G401.6 (cell line): ENCODE results near the gene CDH20.
"Not testable (repeated sequence)": the region's sequence is repeated elsewhere in the genome, so short reads cannot be mapped to it uniquely, and the experiment has no call there.

Experiments used
- FAIRE-seq: peaks from 2 replicates; lab custom pipeline; 2012; peaks lifted over from hg19 to GRCh38; lab: Jason Lieb, UNC

Gene CDH20

DNA sequence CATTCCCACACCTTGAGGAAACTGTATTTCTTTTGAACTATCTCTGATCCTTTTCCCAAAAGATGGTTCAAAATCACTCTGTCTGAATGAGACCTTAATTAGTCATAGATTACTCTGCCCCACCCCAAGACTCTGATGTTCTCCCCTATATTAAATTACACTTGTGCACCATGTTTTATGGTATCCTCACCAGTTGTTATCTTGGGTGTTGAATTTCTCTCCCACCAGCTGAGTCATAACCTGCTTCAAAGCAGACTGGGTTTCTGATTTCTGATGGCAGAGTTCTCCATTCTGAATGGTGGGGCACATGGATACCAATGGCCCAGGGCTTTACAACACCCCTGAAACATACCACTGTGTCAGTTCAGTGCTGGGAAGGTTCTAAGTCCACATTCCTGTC lies 15.0 kb downstream of the CDH20 start:
- no peak for FAIRE-seq

DNA sequence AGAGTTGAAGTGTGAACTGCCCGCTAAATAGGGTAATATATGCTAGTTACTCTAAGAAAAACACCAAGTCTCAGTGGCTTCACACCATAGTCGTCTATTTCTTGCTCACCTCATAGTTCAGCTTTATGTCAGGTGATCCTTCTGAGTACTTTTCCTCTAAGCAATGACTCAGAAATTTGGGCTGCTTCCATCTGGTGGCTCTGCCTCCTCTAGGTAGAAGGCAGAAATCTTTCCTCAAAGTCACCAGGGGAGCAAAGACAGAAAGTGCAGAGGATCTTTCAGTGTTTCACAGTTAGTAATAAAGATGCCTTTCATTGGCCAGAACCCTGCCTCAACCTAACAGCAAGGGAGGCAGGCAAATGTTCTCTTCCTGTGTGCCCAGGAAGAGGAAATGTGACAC lies 17.3 kb downstream of the CDH20 start:
- FAIRE-seq: no peak

DNA sequence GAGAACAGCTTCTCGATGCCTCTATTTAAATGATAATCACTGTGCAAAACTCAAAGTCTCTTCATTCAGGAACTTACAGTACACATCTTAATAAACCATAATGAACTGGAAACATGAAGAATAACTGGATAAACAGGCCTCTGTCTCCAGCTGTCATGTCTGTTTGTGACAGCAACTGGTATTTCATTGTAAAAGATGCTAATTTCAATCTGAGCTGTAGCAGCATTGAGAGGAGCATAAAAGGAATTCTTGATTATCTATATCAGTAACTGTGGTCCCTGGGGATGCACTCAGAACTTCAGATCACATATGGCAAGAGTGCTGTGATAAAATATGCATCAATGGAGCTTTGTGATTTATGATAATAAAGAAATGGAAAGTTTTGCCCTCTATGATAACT lies 18.8 kb downstream of the CDH20 start:
- no peak for FAIRE-seq

DNA sequence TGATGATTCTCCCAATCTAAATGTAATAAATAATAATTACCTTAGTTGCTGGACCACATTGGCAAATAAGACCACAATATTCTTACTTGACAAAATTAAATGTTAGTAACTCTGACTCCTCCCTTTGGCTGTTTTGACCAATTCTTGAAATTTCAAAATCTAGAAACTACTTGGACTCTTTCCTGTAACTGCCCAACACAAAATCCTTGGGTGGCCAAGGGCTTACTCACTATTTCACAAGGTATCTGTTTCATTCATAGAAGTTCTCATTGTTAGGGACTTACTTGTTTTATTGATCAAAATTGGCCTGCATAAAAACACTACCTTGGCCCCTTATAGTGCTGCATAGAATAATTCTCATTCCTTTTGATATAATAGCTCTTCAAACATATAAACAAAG lies 19.4 kb downstream of the CDH20 start:
- no peak for FAIRE-seq

DNA sequence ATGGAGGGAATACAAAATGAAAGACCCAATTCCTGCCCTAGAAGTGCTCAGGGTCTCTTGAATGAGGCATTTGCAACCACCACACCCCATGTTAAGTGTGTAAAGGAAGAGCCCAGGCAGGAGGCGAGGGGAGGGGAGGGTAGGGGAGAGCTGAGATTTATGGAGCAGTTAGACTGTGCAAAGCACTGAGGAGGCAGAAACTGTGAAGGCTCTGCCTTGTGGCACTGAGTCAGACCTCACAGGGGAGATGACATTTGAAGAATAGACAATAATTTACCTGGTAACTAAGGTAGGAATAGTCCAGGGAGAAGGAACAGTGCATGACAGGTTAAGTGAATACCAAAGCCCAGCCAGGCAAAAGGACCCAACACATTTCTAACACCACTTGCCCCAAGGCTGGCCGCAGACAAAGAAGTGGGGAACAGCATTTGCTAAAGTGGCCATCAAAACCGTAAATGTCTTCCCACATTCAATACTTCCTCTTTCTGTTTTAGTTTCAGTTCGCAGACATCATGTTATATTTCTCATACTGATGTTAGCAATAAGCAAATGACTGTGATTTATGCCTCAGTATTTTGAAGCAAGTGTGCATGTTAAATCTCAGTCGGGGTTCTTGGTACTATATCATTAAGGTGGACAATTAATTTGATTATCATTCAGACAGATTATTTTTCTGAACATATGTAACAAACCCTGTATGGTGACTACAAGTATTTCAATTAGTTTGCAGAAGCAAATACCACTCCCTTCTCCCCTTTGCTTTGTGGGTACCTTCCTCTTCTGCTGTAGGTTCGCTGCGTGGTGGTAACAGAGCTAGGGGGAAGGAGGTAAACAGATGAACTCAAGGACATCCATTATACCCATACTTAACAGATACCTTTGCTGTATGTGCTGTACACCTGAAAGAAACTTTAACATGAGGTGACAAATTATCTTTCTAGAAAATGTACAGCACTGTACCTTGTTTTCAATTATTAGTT lies 27.5 kb downstream of the CDH20 start:
- FAIRE-seq: no peak

DNA sequence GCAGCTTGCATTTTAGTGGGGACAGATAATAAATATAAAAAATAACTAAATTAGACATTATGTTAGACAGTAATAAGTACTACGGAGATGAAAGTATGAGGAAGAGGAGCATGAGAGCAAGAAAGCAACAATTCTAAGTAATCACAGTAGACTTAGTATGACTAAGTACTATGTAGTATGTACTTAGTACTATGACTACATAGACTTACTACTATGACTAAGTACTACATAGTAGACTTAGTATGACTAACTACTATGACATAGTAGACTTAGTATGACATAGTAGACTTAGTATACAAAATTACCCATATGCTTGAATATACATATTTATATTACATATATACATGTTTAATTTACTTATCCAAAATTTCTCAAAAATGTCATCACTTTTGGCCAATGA lies 29.3 kb downstream of the CDH20 start:
- FAIRE-seq: no peak

DNA sequence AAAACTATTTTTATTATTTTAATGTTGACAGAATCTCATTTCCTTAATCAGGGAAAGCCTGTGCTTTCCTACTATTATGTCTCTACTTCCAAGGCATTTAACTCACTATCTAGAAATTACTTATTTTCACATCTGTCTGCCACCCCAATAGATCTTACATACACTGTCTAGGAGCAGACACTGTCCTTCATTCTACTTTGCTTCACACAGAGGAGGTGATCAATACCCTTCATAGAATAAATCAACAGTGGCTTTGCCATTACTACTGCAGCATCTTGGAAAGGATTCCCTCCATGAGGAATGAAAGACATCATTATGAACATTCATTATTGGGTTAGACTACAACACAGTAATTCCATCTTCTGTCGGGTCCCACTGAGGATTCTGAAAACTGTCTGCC lies 31.7 kb downstream of the CDH20 start:
- no peak for FAIRE-seq

DNA sequence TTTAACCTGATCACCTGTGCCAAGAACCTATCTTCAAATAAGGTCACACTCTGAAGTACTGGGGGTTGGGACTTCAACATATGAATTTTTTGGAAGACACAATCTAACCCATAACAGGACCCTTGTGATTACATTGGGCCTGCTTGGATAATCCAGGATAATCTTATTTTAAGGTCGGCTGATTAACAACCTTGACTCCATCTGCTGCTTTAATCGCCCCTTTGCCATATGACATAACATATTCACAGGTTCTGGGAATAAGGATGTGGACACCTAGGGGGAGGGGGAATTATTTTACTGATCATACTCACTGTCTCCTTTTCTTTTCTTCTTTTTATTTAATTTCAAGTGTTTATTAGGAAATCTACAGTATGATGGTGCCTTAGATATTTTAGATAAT lies 34.8 kb downstream of the CDH20 start:
- FAIRE-seq: no peak

DNA sequence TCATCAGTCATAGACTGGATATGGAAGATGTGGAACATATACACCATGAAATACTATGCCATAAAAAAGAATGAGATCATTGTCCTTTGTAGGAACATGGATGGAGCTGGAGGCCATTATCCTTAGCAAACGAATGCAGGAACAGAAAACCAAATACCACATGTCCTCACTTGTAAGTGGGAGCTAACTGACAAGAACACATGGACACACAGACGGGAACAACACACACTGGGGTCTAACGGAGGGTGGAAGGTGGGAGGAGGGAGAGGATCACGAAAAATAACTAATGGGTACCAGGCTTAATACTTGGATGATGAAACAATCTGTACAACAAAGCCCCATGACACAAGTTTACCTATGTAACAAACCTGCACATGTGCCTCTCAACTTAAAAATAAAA lies 36.4 kb downstream of the CDH20 start:
- not testable (repeated sequence) for FAIRE-seq

DNA sequence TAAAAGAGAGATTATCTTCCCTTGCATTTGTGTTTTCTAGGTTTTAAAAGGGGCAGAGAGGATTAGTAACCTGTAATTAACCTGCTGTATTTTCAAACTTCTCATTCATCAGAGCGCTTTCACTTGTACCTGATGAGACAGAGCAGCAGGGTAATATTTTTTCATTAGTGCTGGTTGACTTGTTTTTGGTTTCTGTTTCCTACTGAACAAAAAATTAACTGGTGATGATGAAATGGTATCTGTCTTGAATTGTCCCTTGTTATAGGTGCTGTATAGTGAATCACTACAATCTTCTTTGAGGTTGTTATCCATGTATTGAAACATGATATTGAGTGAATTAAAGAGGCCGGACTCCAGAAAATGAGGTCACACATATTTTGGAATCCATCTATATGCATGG lies 37.9 kb downstream of the CDH20 start:
- FAIRE-seq: no peak

DNA sequence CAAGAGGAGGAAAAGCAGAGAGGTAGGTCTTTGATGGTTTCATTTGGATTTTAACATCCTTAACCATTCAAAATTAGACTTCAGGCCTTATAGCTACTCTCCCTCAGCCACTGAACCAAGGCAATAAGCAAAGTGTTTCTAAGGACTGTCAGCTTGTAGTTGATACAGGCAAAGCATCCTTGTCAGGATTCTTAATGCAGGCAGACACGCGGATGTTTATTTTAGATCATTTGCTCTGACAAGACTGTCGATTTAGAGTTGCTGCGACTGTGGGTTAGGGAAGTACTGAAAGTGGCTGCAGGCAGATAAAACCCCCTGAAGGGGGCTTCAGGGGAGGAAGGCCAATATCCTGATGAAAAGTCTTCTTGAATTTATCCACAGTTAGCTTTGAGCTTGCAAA lies 46.6 kb downstream of the CDH20 start:
- no peak for FAIRE-seq

DNA sequence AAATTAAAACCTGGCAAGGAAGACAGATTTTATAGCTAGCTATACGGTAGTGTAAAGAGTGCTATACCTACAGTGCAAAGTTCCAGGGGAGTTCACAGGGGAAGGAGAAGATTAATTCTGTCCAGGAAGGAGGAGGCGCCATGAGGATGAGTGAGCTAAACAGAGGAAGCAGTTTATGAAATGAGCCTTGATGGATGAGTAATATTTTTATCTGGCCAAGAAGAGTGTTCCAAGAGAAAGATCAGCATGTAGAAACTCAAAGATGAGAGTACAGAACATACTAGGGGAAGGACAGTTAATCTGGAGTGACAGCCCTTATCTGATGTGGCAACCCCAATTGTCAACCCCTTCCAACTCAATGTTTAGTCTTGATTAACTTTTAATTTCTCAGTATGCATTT lies 54.8 kb downstream of the CDH20 start:
- FAIRE-seq: no peak

DNA sequence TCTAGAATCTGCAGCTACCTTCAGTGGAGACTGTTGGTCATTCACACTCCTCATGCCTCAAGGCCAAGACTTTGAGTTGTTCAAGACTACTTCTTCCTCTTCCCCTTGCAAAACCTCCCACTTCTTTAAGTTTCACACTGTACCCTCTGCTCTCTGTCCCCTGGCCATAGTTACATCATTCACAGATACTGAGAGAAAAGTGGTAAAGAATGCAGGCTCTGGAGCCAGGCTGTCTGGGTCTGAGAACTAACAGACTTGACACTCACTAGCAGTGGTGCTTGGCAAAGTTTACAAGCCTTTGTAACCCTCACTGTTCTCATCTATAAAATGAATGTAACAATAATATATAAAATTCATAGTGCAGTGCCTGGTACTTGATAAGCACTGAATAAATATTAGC lies 61.8 kb downstream of the CDH20 start:
- FAIRE-seq: no peak

DNA sequence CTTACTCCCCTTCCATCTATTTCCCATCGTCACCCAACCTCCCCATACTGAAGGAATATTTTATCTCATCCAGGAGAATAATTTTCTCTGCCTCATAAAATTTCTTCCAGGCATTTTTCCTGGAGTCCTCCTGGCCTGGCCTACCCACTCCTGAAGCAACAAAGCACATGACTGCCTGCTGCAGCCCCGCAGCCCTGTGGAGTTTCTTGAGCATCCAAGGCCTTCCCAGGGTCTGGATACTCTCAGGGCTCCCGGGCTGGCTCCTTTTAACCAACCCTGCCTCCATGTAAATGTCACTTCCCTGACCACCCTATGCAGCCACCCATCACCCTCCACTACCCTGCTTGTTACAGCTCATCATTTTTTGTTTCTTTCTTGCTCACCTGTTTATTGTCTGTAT lies 64.0 kb downstream of the CDH20 start:
- FAIRE-seq: no peak

DNA sequence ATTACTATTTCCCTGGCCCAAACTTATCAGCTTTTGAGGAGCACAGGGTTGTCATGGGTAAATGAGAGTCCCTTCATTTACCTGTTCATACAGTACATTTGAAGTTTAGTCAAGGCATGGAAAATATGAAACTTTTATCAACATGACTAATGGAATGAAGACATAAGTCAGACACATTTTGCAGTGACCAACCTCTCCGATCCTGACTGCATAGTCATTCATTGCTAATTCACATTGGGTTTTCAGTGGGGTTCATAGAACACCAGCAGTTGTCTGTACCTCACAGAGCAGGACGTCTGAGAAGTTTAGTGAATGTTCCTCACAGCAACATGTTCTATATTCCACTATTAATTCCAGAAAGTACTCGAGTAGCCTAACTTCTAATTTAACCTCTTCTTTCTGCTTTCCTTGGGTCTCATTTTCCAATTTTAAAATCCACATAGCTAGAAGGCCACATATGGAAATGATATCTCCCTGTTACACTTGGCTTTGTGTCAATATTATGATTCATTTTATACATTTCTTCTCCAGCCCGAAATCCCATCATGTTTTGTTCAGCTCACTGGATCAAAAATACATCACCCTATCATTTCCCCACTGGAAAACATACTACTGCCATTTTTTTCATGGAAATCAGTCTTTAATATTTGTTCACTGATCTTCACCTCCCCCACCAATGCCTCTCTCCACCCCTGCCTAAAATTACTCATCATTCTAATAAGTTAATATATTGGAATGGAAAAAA lies 65.9 kb downstream of the CDH20 start:
- FAIRE-seq: no peak

DNA sequence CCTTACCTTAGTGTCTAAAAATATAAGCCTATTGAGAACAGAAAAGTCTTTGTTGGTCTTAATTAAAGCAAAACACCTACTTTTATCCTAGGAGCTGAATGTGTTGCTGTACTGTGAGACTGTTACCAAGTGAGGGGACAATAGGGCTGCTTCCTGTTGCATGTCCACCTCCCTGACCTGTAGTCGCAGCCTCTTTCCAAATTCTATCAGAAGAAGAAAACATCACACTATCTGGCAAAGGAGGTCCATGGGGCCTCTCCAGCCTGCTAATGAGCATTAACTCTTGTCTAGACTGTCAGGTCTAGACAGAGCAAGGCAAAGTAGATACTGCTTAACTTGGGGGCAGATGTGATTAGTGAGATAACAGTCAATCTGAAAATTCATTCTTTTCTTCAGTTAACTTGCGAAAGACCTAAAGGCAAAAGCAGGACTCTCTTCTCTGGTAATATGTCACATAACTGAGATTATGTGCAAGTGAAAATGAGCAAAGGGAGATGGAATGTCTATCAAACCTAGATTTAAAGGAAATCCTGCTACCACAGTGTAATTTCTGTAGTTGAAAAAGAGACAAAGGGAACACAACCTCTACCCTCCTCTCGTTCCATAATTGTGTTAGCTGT lies 66.9 kb downstream of the CDH20 start:
- FAIRE-seq: no peak

DNA sequence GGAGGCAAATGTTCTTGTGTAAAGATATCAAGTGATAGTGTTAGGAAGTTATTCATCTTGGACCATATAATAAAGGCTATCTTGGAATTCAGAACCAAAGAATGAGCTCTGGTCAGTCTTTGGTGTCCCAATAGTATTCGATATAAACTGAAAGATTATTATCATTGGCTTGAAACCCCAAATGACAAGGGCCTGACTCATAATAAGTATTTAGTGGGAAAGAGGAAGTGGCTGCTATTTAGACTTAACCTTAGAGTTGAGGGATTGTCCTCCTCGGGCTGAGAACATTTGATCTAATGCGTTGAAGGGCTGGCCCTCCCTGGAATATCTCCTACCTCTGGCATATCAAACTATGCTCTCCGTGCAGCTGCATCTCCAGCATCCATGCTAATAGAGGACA lies 67.5 kb downstream of the CDH20 start:
- FAIRE-seq: no peak

DNA sequence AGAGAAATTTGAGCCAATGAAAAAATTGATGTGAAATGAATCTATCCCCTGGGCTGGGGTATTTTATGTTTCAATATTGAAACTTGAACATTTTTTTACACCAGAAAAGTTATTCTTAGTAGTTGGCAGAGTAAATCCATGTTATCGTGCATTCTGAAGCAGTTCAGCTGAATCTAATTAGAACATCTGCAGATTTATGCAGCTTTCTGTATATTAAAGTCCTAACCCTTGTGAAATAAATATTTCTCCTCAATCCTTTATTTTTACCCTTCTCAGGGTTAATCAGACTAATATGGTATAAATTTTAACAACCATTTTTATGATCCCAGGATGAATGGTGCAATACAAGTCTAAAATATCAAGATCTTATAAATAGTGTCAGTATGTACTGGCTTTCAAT lies 69.5 kb downstream of the CDH20 start:
- FAIRE-seq: no peak

DNA sequence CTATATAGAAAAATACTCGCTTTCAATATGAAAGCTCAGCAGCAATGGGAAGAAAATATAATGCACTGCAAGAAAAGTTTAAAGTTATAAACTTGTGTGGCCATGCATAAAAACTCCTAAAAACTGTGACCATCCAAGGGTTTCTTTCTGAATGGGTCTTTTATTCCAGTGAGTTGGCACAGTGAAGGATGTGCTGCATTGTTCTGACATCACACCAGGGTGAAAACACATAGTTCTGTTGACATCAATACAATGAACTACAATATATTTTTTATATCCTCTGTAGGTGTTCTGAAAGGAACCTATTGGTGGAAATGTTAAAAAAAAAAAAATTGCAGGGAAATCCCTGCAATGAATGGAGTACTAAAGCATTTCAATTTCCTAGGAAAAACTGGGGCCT lies 80.2 kb downstream of the CDH20 start:
- no peak for FAIRE-seq

DNA sequence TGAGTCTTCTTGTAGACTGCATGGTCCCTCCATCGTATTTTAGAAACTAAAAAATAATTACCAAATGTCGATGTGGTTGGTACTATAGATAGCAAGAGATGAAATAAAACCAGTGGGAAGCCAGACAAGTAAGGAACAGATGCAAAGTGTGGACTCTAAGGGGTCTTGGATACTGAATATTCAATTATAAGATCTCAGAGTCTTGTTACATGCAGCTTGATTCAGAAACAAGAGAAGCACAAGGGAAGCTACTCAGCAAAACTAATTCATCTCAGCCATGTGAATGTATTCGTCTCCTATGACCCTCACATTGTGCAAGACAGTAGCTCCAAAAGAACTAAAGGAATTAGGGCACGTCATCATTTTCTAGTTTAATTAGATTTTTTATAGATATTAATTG lies 80.9 kb downstream of the CDH20 start:
- no peak for FAIRE-seq

DNA sequence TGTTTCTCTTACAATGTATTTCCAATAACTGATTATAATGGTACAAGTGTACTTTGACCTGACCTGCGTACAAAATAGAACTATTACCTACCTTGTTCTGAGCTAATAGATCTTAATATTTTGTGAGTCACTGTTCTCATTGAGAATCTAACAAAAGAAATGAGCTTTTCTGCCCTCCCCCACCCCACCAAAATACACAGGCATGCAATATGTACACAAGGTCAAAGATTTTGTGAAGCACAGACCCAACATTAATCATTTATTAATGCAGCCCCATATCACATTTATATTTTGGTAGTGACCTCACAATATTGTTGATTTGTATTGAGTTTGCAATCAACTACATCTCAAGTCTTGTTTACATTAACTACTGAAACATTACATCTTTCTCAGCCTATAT lies 86.5 kb downstream of the CDH20 start:
- no peak for FAIRE-seq

DNA sequence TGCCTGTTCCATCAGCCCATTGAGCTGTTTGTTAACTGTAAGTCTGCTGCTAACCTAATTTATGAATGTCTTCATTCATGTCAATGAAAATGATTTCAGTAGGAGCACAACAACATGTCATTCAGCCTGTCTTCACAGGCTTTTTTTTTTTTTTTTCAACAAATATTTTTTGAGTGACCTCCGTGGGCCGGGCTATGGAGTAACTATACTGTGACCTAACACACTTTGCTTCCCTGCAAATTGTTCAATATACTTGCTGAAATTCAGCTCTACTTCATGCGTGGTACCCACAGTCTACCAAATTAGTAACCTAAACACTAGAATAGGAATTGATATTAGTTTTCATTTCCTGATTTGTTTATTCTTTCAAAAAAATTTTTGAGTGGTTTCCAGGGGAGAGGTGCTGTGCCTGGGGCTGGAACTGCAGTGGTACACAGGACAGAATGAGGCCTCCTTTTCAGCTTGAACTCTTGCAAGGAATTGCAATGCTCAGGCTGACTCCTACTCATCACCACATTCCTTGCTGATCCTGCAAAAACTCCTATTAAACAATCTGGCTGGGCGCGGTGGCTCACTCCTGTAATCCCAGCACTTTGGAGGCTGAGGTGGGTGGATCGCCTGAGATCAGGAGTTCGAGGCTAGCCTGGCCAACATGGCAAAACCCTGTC lies 87.1 kb downstream of the CDH20 start:
- FAIRE-seq: no peak
